CD14-positive monocyte (primary cell): Measurements from ENCODE around the gene PAFAH1B2. TPM values are rescaled to one million over a fixed set of nuclear protein-coding genes. Genes with fewer than 3 reads are reported as not detected.
A peak's percentile ranks its signal among the peaks of the same experiment; 100 is the strongest.
"Not testable (repeated sequence)": the region's sequence is repeated elsewhere in the genome, so short reads cannot be mapped to it uniquely, and the experiment has no call there.

Source experiments
- DNase-seq, 3 donors: peaks; one replicate each; pipeline ENCODE4 v3.0.0-alpha.2; 2011 to 2022
- H2AFZ ChIP-seq: 2 replicates; pipeline ENCODE4 v1.6.0; 2012; ENCODE audit warnings: mild to moderate bottlenecking, low read depth, low read length, inconsistent platforms; ENCODE audit not compliant: insufficient read depth, poor library complexity, severe bottlenecking
- H3K27ac ChIP-seq, 2 donors: 1 replicate in 1 of 2; 2 replicates in 1 of 2; pipeline ENCODE4 v1.5.1; 2012 to 2013; ENCODE audit warnings: low read length in 2 of 2, control low read depth in 1 of 2, inconsistent platforms in 1 of 2, low read depth in 1 of 2, mild to moderate bottlenecking in 1 of 2
- H3K27me3 ChIP-seq, 2 donors: one replicate each; pipeline versions ENCODE4 v1.6.0 to v1.6.1; 2011 to 2013; ENCODE audit warnings: low read length in 2 of 2; ENCODE audit not compliant: control insufficient read depth in 2 of 2, insufficient read depth in 2 of 2
- H3K36me3 ChIP-seq, 2 donors: replicated peaks in 1 of 2; 1 replicate in 1 of 2; 2 replicates in 1 of 2; pipeline versions ENCODE4 v1.5.1 to v1.6.1; 2012 to 2013; ENCODE audit warnings: low read length in 2 of 2, control low read depth in 1 of 2, inconsistent platforms in 1 of 2, mild to moderate bottlenecking in 1 of 2; ENCODE audit not compliant: insufficient read depth in 2 of 2, control insufficient read depth in 1 of 2
- H3K4me1 ChIP-seq, 2 donors: 1 replicate in 1 of 2; 2 replicates in 1 of 2; pipeline versions ENCODE4 v1.5.1 to v1.6.1; 2012 to 2013; ENCODE audit warnings: low read length in 2 of 2, control low read depth in 1 of 2, inconsistent platforms in 1 of 2, mild to moderate bottlenecking in 1 of 2, moderate library complexity in 1 of 2; ENCODE audit not compliant: insufficient read depth in 2 of 2, control insufficient read depth in 1 of 2
- H3K4me2 ChIP-seq: replicated peaks from 2 replicates; pipeline ENCODE3; 2012; ENCODE audit warnings: low read length, moderate library complexity, mild to moderate bottlenecking; ENCODE audit not compliant: poor library complexity, severe bottlenecking; ENCODE audit errors: extremely low read depth
- H3K4me3 ChIP-seq, 3 experiments: fragments of 200-600 bp in 1 of 3; sonication (generic) in 1 of 3; replicated peaks in 1 of 3; 1 replicate in 2 of 3; 2 replicates in 1 of 3; pipeline ENCODE4 v1.5.1; 2011 to 2013; ENCODE audit warnings: low read length in 3 of 3, mild to moderate bottlenecking in 3 of 3, control low read depth in 2 of 3, low read depth in 2 of 3, inconsistent platforms in 1 of 3, moderate library complexity in 1 of 3
- H3K79me2 ChIP-seq: 2 replicates; pipeline ENCODE4 v1.6.0; 2012; ENCODE audit warnings: mild to moderate bottlenecking, control low read depth, inconsistent platforms, low read length, moderate library complexity; ENCODE audit not compliant: insufficient read depth
- H3K9ac ChIP-seq: 2 replicates; pipeline ENCODE4 v1.6.0; 2017; ENCODE audit warnings: low read length, mild to moderate bottlenecking; ENCODE audit not compliant: insufficient read depth, poor library complexity, severe bottlenecking
- H3K9me3 ChIP-seq, 2 donors: replicated peaks in 1 of 2; 1 replicate in 1 of 2; 2 replicates in 1 of 2; pipeline versions ENCODE4 v1.5.1 to v1.6.1; 2012 to 2013; ENCODE audit warnings: low read length in 2 of 2, control low read depth in 1 of 2; ENCODE audit not compliant: control insufficient read depth in 1 of 2, insufficient read depth in 1 of 2
- H4K20me1 ChIP-seq: 2 replicates; pipeline ENCODE4 v1.6.0; 2012; ENCODE audit warnings: mild to moderate bottlenecking, low read length, control low read depth, moderate library complexity; ENCODE audit not compliant: insufficient read depth
- H3K27ac Mint-ChIP-seq, 7 donors: one replicate each; pipeline ENCODE4 v1.8.0; 2020; ENCODE audit warnings: mild to moderate bottlenecking in 7 of 7, mixed read lengths in 7 of 7, moderate library complexity in 6 of 7, inconsistent platforms in 2 of 7
- H3K27me3 Mint-ChIP-seq, 3 donors: one replicate each; pipeline ENCODE4 v1.8.0; 2021 to 2022; ENCODE audit warnings: low read depth in 3 of 3, mild to moderate bottlenecking in 3 of 3, mixed read lengths in 3 of 3, moderate library complexity in 3 of 3, inconsistent platforms in 1 of 3
- H3K36me3 Mint-ChIP-seq, 2 donors: one replicate each; pipeline ENCODE4 v1.8.0; 2020; ENCODE audit warnings: mixed read lengths in 2 of 2, inconsistent platforms in 1 of 2, mild to moderate bottlenecking in 1 of 2
- H3K4me1 Mint-ChIP-seq: one replicate; pipeline ENCODE4 v1.8.0; 2020; ENCODE audit warnings: mild to moderate bottlenecking, mixed read lengths
- H3K4me3 Mint-ChIP-seq, 2 donors: one replicate each; pipeline ENCODE4 v1.8.0; 2020; ENCODE audit warnings: mild to moderate bottlenecking in 2 of 2, mixed read lengths in 2 of 2, moderate library complexity in 1 of 2
- H3K9me3 Mint-ChIP-seq, 7 donors: one replicate each; pipeline ENCODE4 v1.8.0; 2020 to 2022; ENCODE audit warnings: mixed read lengths in 7 of 7, mild to moderate bottlenecking in 6 of 7, moderate library complexity in 6 of 7, inconsistent platforms in 2 of 7
- WGBS: methylation state at CpG from one replicate; pipeline ENCODE4 v1.1.5; 2013; ENCODE audit warnings: missing lambda C conversion rate; ENCODE audit not compliant: insufficient coverage; 5-methylcytosine and 5-hydroxymethylcytosine counted together
- intact Hi-C, 2 donors: fragments of 100-400 bp; cut with micrococcal nuclease; formaldehyde crosslinking; loops; one replicate each; pipeline versions ENCODE4 v1.15.0 to v1.15.1; 2023
- polyA plus RNA-seq, 3 donors: library from polyadenylated mRNA; depleted of rRNA in 1 of 3; unstranded in 2 of 3; stranded (reverse) in 1 of 3; fragments of 300-500 nt in 2 of 3; fragments of >200 nt in 1 of 3; fragmentation: Illumina TruSeq in 2 of 3; gene quantifications; 1 replicate in 2 of 3; 2 replicates in 1 of 3; pipeline ENCODE4 v1.2.3, GENCODE V29; 2012 to 2021
- TF ChIP-seq, protein P1 (sequence below): fragments of 200-600 bp; IDR thresholded peaks from one replicate; pipeline ENCODE4 v1.8.0; 2022; ENCODE audit warnings: antibody characterized with exemption, mild to moderate bottlenecking

The PAFAH1B2 gene
- polyA plus RNA-seq, 3 donors = 16.9 to 25.1 (median 23.7) TPM

DNA sequence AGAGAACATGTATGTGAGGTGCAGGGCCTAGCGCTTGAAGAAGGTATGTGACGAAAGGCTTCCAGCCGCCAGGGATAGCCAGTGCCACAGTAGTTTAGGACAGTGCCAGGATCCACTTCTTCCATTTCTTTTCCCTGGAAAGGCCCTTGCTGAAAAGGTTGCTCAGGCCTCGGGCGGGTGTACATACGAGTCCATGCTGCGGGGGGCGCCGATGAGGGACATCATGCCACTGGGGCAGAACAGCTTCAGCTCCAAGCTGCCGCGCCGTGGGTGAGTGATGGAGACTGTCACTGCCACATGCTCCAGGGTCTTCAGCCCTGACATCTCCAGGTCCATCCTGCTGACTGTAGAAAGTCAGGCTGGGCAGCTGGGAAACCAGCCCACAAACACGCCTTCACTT is 64.6 kb downstream of the PAFAH1B2 start:
- H3K36me3 ChIP-seq = peaks cover 40 to 66% of the 10 kb centered on the region in 2 donors
- not testable (repeated sequence) for H3K9me3 Mint-ChIP-seq, H3K4me3 ChIP-seq, H3K79me2 ChIP-seq, H3K9me3 ChIP-seq, DNase-seq, H3K27ac ChIP-seq, H2AFZ ChIP-seq, H3K27me3 ChIP-seq, H3K9ac ChIP-seq, H3K27me3 Mint-ChIP-seq, H4K20me1 ChIP-seq, H3K4me1 ChIP-seq, H3K4me1 Mint-ChIP-seq, H3K4me2 ChIP-seq, H3K4me3 Mint-ChIP-seq
- intact Hi-C loops = loop anchor here (2.0 to 5.0 kb wide), 2 partner anchors 76 kb away; no protein-coding TSS in a partner anchor
- H3K36me3 Mint-ChIP-seq = peaks cover 60 to 73% of the 10 kb centered on the region in 2 donors
- H3K27ac Mint-ChIP-seq = peak overlapping the region in 1 of 7 donors; percentile 33
- 100% methylated on average over 3 of the region's 13 CpGs for WGBS

DNA sequence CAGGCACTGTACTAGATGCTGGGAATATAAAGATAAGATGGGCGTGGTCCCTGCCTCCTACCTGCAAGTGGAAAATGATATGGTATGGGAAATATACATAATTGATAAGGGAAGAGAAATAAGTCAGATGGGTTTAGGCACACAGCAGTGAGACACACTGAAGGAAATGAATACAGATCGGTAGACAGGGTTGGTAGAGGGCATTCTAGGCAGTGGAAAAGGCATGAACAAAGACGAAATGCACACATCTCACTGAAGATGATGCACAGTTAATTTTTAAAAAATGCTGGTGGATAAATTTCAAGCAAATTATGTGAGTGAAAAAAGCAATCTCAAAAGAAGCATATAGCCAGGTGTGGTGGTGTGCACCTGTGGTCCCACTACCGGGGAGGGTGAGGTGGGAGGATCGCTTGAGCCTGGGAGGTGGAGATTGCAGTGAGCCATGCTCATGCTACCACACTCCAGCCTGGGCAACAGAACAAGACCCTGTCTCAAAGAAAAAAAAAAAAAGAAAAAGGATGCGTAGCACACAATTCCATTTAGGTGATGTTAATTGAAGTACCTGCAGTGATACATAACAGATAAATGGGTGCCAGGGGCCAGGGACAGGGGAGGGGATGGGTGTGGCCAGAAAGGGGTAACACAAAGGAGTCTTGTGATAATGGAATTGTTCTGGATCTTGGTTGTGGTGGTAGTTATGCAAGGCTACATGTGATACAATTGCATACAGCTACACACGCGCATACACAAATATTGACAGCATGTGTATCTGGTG is 65.5 kb downstream of the PAFAH1B2 start:
- peaks cover 38 to 66% of the 10 kb centered on the region in 2 donors for H3K36me3 ChIP-seq
- H3K27me3 Mint-ChIP-seq, H3K79me2 ChIP-seq, H3K27me3 ChIP-seq, H2AFZ ChIP-seq, DNase-seq, H3K4me1 ChIP-seq, H3K4me2 ChIP-seq, H3K4me3 ChIP-seq, H3K9me3 Mint-ChIP-seq, H3K27ac Mint-ChIP-seq, H3K4me1 Mint-ChIP-seq, H3K27ac ChIP-seq, H3K9ac ChIP-seq, H4K20me1 ChIP-seq, H3K4me3 Mint-ChIP-seq, H3K9me3 ChIP-seq: not testable (repeated sequence)
- intact Hi-C loops = loop anchor here (2.0 to 5.0 kb wide), 2 partner anchors 77 kb away; no protein-coding TSS in a partner anchor
- 96% methylated on average over 4 of the region's 8 CpGs for WGBS
- H3K36me3 Mint-ChIP-seq = peaks cover 58 to 73% of the 10 kb centered on the region in 2 donors

DNA sequence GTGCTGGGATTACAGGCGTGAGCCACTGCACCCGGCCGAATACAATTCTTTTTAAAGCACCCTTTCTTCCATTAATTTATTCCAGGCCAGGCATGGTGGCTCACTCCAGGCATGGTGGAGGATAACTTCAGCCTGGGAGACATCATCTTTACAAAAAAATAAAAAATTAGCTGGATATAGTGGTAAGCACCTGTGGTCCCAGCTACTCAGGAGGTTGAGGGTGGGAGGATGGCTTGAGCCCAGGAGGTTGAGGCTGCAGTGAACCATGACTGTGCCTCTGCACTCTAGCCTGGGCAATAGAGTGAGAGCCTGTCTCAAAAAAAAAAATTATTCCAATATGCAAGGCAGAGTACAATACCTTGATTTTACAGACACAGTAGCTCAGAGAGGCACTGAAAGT is 66.5 kb downstream of the PAFAH1B2 start:
- Histone ChIP-seq H3K4me3 (no peak overlapping the region), H3K4me1 (no peaks in the 10 kb centered on the region), H3K4me2 (no peak overlapping the region), H3K79me2 (no peaks in the 10 kb centered on the region), H3K9me3 (no peaks in the 10 kb centered on the region), H2AFZ (no peak overlapping the region), H3K27ac (no peak overlapping the region), H4K20me1 (no peaks in the 10 kb centered on the region), H3K36me3 (peaks cover 34 to 62% of the 10 kb centered on the region in 2 donors), H3K27me3 (no peaks in the 10 kb centered on the region), H3K9ac (no peak overlapping the region)
- Mint-ChIP-seq H3K27me3 (peaks cover 0 to 3% (median 0%) of the 10 kb centered on the region in 3 donors), H3K27ac (no peak overlapping the region), H3K9me3 (no peaks in the 10 kb centered on the region), H3K4me3 (no peak overlapping the region), H3K36me3 (peaks cover 51 to 69% of the 10 kb centered on the region in 2 donors), H3K4me1 (no peaks in the 10 kb centered on the region)
- no peak for DNase-seq
- WGBS = no CpG with 5 or more reads among the region's 3 CpGs
- TF ChIP-seq, protein P1, sequence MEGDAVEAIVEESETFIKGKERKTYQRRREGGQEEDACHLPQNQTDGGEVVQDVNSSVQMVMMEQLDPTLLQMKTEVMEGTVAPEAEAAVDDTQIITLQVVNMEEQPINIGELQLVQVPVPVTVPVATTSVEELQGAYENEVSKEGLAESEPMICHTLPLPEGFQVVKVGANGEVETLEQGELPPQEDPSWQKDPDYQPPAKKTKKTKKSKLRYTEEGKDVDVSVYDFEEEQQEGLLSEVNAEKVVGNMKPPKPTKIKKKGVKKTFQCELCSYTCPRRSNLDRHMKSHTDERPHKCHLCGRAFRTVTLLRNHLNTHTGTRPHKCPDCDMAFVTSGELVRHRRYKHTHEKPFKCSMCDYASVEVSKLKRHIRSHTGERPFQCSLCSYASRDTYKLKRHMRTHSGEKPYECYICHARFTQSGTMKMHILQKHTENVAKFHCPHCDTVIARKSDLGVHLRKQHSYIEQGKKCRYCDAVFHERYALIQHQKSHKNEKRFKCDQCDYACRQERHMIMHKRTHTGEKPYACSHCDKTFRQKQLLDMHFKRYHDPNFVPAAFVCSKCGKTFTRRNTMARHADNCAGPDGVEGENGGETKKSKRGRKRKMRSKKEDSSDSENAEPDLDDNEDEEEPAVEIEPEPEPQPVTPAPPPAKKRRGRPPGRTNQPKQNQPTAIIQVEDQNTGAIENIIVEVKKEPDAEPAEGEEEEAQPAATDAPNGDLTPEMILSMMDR = no peak
- intact Hi-C loops = no loop called here
